Neural progenitor cell (in vitro differentiated cells): ENCODE results near the gene LRRC40.

Source experiments
- CTCF ChIP-seq: fragments of 200-600 bp; sonication (generic); IDR thresholded peaks from 2 replicates; pipeline ENCODE4 v1.5.1; 2017; ENCODE audit warnings: antibody characterized with exemption, mild to moderate bottlenecking
- EZH2 ChIP-seq: fragments of 200-600 bp; sonication (generic); IDR thresholded peaks from 2 replicates; pipeline ENCODE4 v1.6.1; 2017; ENCODE audit warnings: antibody characterized with exemption, mild to moderate bottlenecking, moderate library complexity
- EZH2phosphoT487 ChIP-seq: fragments of 200-600 bp; sonication (generic); IDR thresholded peaks from 2 replicates; pipeline ENCODE4 v1.6.1; 2017; ENCODE audit warnings: antibody characterized with exemption

GRCh38 chr1:70190180-70190579, 15.2 kb downstream of the LRRC40 start:
- TF ChIP-seq CTCF (no peak), EZH2 (no peak), EZH2phosphoT487 (no peak)
